Sciatic nerve (tissue), 2 donors: ENCODE measurements around the gene NDST3. TPM values are rescaled to one million over a fixed set of nuclear protein-coding genes. Genes with fewer than 3 reads are reported as not detected.

ENCODE experiments used
- ATAC-seq: fragments of 200-7000 bp; cut with Tn5 transposase; one replicate; pipeline ENCODE4 v1.9.1; 2020; ENCODE audit warnings: mild to moderate bottlenecking, moderate library complexity
- DNase-seq: peaks from one replicate; pipeline ENCODE4 v3.0.0-alpha.2; 2020; ENCODE audit warnings: low spot score
- intact Hi-C: fragments of 100-400 bp; cut with DNase I; formaldehyde crosslinking; loops from one replicate; pipeline ENCODE4 v1.14.2; 2022
- total RNA-seq: library from RNA; stranded (reverse); fragmentation: NEBNext Ultra II Directional; extraction: Animal tissue kit (Norgen Biotek cat#: 25700); gene quantifications from one replicate; pipeline ENCODE4 v1.2.1, GENCODE V29; 2021
- donor health status: DM: no; HTN: no; CAD: no.
- donor health status: DM: no; HTN: no; CAD: no.

NDST3 gene
- total RNA-seq: 0.89 TPM

DNA sequence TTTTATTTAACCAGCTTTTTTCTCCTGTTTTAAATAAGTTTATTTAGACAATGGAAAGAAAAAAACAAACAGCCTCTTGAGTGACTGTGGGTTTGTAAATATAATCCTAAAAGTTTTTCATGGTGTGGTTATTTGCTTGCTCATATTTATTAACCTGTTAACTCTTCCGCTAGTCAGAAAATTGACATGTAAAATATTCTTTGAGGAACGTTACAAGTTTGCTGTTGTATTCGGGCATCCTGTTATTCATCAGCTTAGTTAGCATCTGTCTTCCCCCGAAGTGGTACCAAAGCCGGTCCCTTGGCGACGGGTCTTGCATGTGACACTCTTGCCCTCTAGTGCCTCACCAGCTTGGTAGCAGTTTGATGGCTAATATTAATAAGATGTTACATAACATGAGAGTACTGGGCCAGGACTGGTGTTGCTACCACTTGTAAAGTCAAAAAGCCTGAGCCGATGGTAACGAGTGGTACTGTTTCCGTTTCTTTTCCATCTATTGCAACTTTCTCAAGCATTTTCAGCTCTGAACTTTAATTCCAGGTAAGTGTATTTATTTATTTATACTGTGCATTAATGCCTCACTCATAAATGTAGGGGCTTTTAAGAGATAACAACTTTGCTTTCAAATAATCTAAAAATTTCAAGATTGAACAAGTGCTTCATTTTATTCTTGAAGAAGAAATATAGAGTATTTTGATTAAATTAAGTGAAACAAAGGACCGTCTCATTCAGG, at the start of gene NDST3:
Gene NDST3 (plus strand): TSS at position 434 of the 733 bp plus-strand sequence. CDS start 19,425 bp downstream, outside the sequence.
- DNase-seq: peak; percentile 60
- intact Hi-C loops: no loop called here
- ATAC-seq: peak; percentile 76

DNA sequence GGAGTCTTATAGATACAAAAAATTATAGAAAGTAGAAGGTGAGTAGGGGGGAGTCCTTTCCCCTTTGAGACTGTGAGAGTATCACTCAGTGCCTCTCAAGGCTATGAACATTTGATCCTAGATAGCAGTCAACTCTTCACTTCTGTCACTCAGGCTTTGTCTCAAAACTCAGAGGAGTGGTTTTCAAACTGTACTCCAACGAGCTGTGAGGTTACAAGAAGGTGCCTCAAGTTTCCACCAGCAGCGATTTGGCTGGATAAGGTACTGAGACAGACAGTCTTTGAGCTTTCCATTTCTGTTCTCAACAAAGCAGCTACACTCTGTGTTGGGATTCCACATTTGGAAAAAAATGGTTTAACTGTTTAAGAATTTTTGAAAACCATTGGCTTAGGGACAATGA, 48.0 kb upstream of the NDST3 start:
- ATAC-seq (no peak), DNase-seq (no peak)
- intact Hi-C loops: no loop called here

DNA sequence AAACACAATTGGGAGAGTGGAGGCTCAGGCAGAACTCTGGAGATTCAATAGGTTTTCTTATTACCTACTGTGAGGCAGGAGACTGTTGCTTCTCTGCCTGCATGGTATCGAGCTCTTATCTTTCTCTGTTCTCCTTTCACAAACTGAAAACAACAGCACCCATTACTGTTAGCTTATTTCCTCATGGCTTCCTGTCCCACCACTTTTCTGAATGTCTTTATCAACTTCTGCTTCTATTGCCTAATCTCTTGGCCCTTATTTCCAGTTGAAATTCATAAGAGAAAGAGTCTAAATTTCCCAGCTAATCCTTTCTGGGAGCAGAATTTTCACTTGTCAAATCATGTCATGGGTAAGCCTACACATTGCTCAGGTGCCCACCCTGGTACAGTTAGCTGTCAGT, 46.8 kb upstream of the NDST3 start:
- ATAC-seq: no peak
- DNase-seq: no peak
- intact Hi-C loops: no loop called here

DNA sequence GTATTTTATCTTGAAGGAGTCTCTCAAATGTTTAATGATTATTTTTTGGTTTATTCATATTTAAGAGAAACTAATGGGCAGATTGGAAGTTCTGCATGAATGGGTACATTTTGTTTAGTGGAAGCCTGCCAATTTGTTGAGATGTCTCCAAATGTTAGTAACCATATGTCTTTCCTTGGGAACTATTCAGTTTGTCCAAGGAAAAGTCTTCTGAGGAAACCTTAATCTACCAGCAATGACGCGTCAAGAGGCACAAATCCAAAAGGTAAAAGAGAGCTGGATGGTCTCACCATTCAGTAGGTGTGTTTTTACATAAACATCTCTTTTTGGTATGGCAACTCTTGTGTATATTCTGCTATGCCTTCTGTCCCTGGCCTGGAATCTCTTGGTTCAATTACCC, 37.4 kb upstream of the NDST3 start:
- intact Hi-C loops: loop anchor here (5.0 kb wide), 1 partner anchor 1080 kb away; no protein-coding TSS in a partner anchor
- DNase-seq: no peak
- no peak for ATAC-seq

DNA sequence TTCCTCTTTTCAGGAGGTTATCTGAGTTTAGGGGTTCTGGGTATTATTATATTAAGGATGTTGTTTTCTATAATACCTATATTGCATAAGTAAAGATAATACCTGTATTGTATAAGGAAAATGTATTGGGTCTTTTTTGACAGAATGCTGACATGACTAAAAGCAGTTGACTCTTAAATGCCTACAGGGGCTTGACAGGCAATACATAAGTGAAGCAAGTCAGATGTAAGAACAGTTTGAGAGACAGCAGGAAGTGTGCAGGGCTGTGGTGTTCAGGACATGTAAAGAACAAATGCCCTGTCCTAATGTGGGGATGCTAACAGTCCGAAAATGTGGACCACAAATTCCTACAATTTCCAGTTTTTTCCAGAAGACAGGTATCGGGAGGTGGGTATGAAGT, 30.2 kb upstream of the NDST3 start:
- ATAC-seq: no peak
- intact Hi-C loops: no loop called here

DNA sequence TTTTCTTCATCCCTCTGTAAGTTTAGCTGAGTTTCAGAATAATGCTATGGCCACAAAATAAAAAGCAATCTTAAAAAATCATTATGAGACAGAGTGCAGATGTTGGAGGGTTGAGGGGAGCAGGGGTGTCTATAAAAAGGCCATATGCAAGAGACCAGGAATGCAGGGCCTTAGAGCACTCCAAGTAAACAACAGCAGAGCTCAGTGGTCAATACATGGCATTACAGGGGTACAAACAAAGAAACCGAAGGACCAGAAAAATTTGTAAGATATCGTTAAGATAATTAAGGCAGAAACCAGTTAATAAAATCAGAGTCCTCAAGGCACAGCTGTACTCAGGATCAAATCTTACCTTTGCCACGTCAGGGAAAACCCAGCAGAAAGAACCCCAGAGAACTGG, 28.4 kb upstream of the NDST3 start:
- DNase-seq (no peak), ATAC-seq (no peak)
- intact Hi-C loops: no loop called here

More for the DNA sequence above, 30.2 kb upstream of the NDST3 start:
- no peak for DNase-seq

DNA sequence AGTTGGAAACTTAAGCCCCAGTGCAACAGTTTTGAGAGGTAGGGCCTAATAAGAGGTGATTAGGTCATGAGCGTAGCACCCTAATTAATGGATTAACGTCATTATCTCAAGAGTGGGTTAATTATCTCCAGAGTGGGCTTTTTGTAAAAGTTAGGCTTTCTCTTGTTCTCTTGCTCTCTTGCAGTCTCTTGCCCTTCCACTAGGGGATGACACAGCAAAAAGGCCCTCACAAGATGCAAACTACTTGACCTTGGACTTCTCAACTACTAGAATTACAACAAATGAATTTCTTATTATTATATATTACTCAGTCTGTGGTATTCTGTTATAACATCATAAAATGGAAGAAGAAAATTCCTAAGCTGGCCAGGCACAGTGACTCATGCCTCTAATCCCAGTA, 22.1 kb upstream of the NDST3 start:
- intact Hi-C loops: no loop called here
- no peak for ATAC-seq
- no peak for DNase-seq

DNA sequence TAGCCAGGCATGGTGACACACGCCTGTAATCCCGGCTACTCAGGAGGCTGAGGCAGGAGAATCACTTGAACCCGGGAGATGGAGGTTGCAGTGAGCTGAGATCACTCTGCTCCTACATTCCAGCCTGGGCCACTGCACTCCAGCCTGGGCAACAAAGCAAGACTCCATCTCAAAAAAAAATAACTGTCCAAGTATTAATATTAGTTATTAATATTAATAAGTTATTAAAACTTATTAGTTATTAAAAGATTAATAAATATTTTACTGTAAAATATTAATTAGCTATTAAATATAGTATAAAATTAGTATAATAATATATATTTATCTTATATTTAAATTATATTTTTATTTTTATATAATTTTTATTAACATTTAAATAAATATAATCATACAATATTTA, 19.5 kb upstream of the NDST3 start:
- no peak for DNase-seq
- intact Hi-C loops: no loop called here
- no peak for ATAC-seq

DNA sequence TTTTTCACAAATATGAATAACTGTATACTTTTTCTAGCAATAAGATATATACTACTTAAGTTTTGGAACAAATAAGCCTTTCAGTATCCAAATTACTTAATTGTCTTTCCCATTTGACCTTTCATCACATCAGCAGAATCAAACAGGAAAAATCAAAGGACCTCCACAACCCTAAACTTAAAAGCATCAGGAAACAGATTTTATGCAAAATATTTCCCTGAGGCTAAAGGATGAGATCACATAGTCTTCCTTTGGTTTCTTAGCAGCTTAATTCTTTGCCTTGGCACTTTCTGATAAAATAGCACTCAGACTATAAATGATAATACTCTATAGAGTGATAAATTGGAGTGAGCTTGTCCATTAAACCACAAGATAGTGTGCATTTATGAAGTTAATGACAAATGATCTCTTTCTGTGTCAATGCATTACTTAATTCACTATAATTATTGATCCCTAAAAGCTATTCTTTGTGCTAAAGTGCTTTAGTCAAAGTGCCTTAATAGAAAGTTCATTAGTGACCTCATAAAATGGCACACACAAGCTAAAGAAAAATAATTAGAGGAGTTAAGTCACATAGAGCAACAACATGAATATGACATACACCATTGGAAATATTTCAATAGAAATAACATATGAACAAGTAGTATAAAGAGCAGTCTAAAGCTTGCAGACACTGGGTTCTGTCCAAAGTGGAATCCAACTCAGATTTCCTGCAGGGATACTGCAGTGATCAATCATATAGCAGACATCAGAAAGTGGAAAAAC, 15.7 kb upstream of the NDST3 start:
- no peak for DNase-seq
- intact Hi-C loops: no loop called here
- ATAC-seq: no peak

DNA sequence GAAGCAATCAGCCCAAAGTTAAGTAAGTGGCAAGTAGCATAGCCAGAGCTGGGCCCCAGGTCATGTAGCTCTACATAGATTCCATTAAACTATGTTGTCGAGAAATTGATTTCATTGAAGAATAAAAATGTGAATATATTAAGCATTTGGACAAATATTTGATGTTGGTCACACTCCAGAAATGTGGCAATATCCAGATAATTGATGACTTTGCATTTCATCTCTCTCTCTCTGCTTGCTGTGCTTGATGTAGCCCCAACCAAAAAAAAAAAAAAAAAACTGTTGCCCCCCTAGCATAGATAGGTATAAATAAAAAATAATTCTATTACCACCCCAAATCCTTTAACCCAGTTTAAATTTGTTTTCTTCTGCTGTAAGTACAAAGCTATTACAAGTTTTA, 7.5 kb upstream of the NDST3 start:
- intact Hi-C loops: no loop called here
- ATAC-seq (no peak), DNase-seq (no peak)

DNA sequence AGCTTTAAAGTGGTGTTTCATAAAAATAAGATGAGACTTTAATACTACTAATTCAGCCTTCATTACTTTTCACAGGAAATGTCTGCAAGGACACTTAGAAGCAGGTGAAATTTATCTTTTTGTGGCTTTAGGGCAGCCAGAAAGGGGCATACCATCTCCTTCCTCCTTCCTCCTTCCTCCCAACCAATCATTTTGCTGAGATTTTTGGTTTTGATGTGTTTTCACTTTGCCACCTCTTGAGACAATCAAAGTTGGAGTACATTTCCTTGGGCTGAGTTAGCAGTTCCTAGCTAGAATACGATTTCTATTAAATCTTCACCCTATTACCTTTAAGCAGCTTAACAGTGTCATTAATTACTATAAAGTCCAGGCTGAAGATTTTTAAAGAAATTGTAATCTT, 5.1 kb upstream of the NDST3 start:
- ATAC-seq: no peak
- intact Hi-C loops: no loop called here
- no peak for DNase-seq

DNA sequence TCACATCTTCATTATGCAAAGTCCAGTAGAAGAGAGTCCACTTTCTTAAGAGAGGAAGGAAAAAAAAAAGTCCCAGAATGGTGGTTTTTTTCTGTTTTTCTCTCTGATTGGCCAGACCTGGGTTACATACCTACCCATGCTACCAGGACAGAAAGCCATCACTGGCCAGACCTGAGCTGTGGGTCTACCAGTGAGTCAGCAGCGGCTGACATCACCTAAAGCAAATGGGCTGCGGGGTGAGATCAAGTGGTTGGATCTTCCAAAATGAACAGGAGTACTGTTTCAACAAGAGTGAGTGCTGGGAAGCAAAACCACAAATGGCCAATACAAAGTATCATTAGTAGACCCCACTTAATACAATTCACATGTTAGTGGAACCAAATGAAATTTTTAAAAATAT, 1.6 kb upstream of the NDST3 start:
- DNase-seq (no peak), ATAC-seq (no peak)
- intact Hi-C loops: no loop called here

DNA sequence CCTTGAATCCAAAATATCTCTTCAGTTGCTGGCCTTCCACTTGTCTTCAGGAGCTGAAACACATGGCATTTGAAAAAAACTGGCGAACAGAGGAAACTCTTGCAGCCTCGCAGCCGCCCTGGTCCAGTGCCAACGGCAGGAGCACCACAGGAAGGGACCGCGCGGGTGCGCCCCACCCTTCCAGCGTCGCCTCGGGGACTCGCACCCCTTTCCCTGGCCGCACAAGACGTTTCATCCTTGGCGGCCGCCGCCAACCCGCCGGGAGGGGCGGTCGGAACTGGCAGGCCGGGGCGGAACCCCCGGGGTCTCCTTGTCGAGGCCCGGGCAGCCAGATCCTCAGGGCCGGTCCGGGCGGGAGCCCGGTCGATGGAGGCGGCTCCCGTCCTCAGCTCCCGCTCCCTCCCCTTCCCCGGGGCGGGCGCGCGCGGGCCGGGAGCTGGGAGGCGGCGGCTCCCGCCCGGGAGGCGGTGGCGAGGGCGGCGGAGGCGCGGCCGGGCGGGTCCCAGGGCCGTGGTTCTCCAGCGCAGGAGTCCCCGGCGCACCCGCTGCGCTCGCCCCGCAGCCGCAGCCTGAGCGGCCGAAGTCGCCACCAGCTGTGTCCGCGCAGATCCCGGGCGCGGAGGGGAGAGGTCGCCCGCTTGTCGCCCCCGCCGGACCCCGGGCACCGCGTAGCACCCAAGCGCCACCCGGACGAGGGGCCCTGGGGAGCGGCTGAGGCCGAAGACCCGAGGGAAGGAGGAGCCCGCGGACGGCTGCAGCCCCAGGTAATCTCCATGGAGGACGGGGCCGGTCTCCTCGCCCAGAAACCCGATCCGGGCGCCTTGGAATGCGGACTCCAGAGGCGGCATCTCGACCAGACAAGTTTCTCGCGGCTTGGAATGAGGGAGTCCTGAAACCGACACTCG, 886 bp upstream of the NDST3 start:
- peak; percentile 62 for DNase-seq
- intact Hi-C loops: no loop called here
- peak; percentile 32 for ATAC-seq

DNA sequence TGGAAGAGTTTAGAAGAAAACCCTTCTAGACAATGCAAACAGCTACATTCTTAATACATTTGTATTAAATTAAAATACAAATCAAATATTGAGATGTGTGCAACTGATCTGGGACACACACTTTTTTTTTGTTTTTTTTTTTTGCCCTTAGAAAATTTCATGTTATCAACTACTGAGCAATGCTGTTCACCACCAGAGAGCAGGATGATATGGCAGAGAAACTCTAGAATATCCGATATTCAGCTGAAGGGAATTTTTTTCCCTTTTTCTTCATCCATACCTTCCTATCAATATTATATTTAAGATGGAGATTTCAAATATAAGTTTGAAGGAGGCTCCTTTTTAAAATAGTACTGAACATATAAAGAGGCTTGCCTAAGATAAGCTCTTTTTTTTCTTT, 1.0 kb downstream of the NDST3 start:
- intact Hi-C loops: no loop called here
- ATAC-seq (no peak), DNase-seq (no peak)

DNA sequence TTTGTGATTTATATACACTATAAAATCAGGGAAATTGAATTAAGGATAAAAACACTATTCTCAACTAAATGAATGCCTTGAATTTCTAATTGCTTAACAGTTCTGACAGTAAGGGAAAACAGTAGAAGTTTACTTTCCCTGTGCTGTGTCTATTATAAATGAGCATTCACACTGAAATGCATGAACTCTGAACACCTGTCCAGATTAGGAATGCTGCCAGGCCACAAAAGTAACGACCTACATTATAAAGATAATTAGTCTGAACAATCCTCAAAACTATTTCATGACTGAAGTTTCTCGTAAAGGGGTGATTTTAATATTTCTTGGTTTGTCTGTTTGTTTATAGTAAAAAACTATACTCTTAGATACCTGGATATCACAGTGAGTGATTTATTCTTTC, 2.0 kb downstream of the NDST3 start:
- ATAC-seq: no peak
- intact Hi-C loops: no loop called here
- no peak for DNase-seq

DNA sequence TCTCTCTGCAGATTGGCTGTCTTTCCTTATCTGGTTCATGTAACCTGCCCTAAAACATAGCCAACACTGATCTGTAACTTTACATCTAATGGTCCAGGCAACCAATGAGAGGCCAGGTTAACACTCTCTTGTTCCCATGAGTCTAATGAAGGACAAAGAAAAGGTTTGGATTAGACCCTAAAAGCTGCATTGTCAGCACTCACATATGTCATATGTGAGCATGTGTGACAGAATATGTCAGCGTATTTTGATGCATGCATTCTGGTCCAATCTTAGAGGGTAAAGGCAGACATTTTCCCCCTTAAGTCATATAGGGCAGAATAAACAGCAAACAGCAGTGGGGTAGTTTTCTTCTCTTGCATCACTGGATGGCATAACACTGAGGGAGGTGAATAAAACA, 3.7 kb downstream of the NDST3 start:
- intact Hi-C loops: no loop called here
- DNase-seq: no peak
- no peak for ATAC-seq

DNA sequence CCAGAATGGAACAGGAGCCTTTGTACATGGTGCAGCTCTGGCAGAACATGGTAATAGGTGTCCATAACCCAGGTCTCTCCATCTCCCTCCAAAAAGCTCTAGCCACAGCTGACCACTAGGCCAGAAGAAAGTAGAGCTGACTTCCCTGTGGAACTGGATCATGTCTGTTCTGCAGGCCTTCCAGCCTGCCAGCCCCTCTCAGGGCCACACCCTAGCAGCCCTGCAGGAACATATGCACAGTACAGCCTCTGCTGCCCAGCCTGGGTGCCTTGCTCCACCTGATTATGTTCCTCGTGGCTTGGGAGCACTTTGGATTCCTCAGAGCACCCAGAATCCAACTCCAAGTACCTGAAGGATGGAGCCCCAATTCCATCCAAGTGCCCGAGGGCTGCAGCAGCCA, 12.0 kb downstream of the NDST3 start:
- intact Hi-C loops: no loop called here
- DNase-seq (no peak), ATAC-seq (no peak)

DNA sequence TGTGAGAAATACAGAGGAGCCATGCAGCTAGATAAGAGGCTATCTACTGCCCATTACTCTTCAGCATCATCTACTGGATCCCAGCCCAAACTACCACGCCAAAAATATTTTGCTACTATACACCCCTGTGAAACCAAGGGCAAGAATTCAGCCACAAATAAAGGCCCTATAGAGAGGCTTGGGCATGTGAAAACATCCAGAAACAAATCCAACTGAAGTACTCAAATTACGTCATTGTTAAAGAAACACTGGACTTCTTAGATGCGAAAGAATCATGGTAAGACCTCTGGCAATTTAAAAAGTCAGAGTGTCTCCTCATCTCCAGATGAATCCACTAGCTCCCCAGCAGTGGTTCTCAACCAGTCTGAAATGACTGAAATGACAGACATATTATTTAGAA, 12.8 kb downstream of the NDST3 start:
- DNase-seq (no peak), ATAC-seq (no peak)
- intact Hi-C loops: no loop called here

DNA sequence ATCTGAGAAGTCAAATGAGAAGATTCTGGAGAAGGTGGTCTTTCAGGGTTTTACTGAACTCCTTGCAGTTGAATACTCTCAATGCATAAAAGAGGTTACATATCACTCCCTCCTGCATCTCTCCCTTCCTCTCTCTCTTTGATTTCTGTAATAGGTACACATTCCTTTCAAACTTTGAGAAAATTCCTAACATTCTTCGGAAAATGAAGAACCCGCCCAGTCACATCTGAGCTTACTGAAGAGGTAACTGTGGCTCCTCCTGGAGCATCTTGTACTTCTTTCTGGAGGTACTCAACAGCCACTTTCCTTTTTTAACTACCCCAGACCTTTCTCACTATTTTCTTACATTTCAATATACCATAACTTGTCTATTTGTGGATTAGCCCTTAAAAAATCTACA, 24.7 kb downstream of the NDST3 start:
- DNase-seq: no peak
- intact Hi-C loops: no loop called here

DNA sequence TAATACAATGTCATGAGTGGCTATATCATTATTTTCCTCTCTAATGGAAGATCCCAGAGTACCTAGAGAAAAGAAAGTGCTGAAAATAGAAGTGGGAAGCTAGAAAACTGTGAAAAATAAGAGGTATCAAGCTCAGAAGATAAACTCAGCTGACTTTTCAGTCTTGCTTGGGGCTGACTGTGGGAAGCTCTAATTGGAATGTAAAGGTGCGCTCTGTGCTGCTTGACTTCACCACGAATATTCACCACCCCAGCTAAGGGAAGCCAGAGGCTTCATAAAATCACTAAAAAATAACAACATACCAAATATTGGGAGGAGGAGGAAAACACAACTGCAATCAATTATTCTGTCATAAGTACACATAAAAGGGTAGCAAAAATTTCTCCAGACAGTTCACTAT, 25.1 kb downstream of the NDST3 start:
- ATAC-seq (no peak), DNase-seq (no peak)
- intact Hi-C loops: no loop called here

More for the DNA sequence above, 24.7 kb downstream of the NDST3 start:
- no peak for ATAC-seq
